Vagina (tissue), 2 donors: ENCODE results near the gene MEIKIN. TPM values are rescaled to one million over a fixed set of nuclear protein-coding genes. Genes with fewer than 3 reads are reported as not detected.
"Not testable (repeated sequence)": the region's sequence is repeated elsewhere in the genome, so short reads cannot be mapped to it uniquely, and the experiment has no call there.

Experiments used
- DNase-seq, 2 donors: peaks; one replicate each; pipeline ENCODE4 v3.0.0-alpha.2; 2017; ENCODE audit errors: extremely low spot score in 2 of 2
- H3K27ac ChIP-seq: fragments of 200-600 bp; sonication (generic); one replicate; pipeline ENCODE4 v1.5.1; 2019
- H3K27me3 ChIP-seq: fragments of 200-600 bp; sonication (generic); one replicate; pipeline ENCODE4 v1.5.1; 2019
- H3K36me3 ChIP-seq, 2 donors: fragments of 200-600 bp; sonication (generic); one replicate each; pipeline ENCODE4 v1.5.1; 2017 to 2019
- H3K4me1 ChIP-seq: fragments of 200-600 bp; sonication (generic); one replicate; pipeline ENCODE4 v1.5.1; 2019
- H3K4me3 ChIP-seq, 2 donors: fragments of 200-600 bp; sonication (generic); 1 replicate in 1 of 2; 2 replicates in 1 of 2; pipeline ENCODE4 v1.5.1; 2016 to 2019
- H3K9me3 ChIP-seq: fragments of 200-600 bp; sonication (generic); one replicate; pipeline ENCODE4 v1.5.1; 2019
- POLR2A ChIP-seq, 2 donors: fragments of 450-650 bp; IDR thresholded peaks; one replicate each; pipeline ENCODE4 v1.6.1; 2017; ENCODE audit warnings: antibody characterized with exemption in 2 of 2, mild to moderate bottlenecking in 2 of 2, moderate library complexity in 2 of 2
- POLR2AphosphoS5 ChIP-seq, 2 donors: sonication (generic); formaldehyde crosslinking; IDR thresholded peaks; one replicate each; pipeline ENCODE4 v1.9.0; 2017; ENCODE audit warnings: antibody characterized with exemption in 2 of 2, mild to moderate bottlenecking in 2 of 2, low read depth in 1 of 2; ENCODE audit not compliant: insufficient read depth in 1 of 2
- intact Hi-C: fragments of 100-400 bp; cut with DNase I; formaldehyde crosslinking; loops from one replicate; pipeline ENCODE4 v1.15.1; 2023
- total RNA-seq: library from RNA; depleted of rRNA; stranded (reverse); fragments of >200 nt; gene quantifications from one replicate; pipeline ENCODE4 v1.2.3, GENCODE V29; 2016
- TF ChIP-seq, protein P1 (sequence below), 3 experiments: fragments of 450-650 bp in 2 of 3; fragments of 200-600 bp in 1 of 3; sonication (generic) in 1 of 3; IDR thresholded peaks; one replicate each; pipeline ENCODE4 v1.5.1; 2017 to 2019; ENCODE audit warnings: antibody characterized with exemption in 3 of 3, mild to moderate bottlenecking in 2 of 3, moderate library complexity in 2 of 3

MEIKIN gene
- total RNA-seq, 1 donor from 2014 or later: not detected

GRCh38 chr5:131846536-131846935 lies 98.9 kb downstream of the MEIKIN start:
- Histone ChIP-seq H3K4me3 (no peak overlapping the region), H3K27ac (no peak overlapping the region), H3K9me3 (peaks cover 7% of the 10 kb centered on the region), H3K4me1 (no peaks in the 10 kb centered on the region), H3K27me3 (no peaks in the 10 kb centered on the region), H3K36me3 (no peaks in the 10 kb centered on the region)
- DNase-seq: no peak
- TF ChIP-seq POLR2A (IDR thresholded peaks at IDR 0.05) (no peak), POLR2AphosphoS5 (IDR thresholded peaks at IDR 0.05; ENCODE audit: insufficient read depth in 1 of 2, low read depth in 1 of 2) (no peak)
- intact Hi-C loops: no loop called here

- no peaks in the 10 kb centered on the region for H3K36me3 ChIP-seq
- no peak for TF ChIP-seq POLR2AphosphoS5 (IDR thresholded peaks at IDR 0.05; ENCODE audit: insufficient read depth in 1 of 2, low read depth in 1 of 2)
- TF ChIP-seq, protein P1, sequence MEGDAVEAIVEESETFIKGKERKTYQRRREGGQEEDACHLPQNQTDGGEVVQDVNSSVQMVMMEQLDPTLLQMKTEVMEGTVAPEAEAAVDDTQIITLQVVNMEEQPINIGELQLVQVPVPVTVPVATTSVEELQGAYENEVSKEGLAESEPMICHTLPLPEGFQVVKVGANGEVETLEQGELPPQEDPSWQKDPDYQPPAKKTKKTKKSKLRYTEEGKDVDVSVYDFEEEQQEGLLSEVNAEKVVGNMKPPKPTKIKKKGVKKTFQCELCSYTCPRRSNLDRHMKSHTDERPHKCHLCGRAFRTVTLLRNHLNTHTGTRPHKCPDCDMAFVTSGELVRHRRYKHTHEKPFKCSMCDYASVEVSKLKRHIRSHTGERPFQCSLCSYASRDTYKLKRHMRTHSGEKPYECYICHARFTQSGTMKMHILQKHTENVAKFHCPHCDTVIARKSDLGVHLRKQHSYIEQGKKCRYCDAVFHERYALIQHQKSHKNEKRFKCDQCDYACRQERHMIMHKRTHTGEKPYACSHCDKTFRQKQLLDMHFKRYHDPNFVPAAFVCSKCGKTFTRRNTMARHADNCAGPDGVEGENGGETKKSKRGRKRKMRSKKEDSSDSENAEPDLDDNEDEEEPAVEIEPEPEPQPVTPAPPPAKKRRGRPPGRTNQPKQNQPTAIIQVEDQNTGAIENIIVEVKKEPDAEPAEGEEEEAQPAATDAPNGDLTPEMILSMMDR (IDR thresholded peaks at IDR 0.05): no peak
- no peak for TF ChIP-seq POLR2A (IDR thresholded peaks at IDR 0.05)
- no peak overlapping the region for H3K27ac ChIP-seq
- H3K27me3 ChIP-seq: no peaks in the 10 kb centered on the region
- H3K9me3 ChIP-seq: peaks cover 7% of the 10 kb centered on the region
- no peaks in the 10 kb centered on the region for H3K4me1 ChIP-seq
- intact Hi-C loops: no loop called here
- DNase-seq: no peak
- no peak overlapping the region for H3K4me3 ChIP-seq
These were observed 99.6 kb downstream of the MEIKIN start for GRCh38 chr5:131845828-131846227.

DNA sequence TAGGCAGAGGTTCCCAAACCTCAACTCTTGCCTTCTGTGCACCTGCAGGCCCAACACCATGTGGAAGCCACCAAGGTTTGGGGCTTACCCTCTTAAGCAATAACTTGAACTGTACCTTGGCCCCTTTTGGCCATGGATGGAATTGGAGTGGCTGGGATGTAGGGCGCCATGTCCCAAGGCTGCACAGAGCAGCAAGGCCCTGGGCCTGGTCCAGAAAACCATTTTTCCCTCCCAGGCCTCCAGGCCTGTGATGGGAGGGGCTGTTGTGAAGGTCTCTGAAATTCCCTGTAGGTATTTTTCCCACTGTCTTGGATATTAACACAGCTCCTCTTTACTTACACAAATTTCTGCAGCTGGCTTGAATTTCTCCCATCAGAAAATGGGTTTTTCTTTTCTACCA lies 102.5 kb downstream of the MEIKIN start:
- intact Hi-C loops, H3K36me3 ChIP-seq, H3K4me1 ChIP-seq, H3K4me3 ChIP-seq, DNase-seq, H3K27me3 ChIP-seq, H3K9me3 ChIP-seq, H3K27ac ChIP-seq: not testable (repeated sequence)

DNA sequence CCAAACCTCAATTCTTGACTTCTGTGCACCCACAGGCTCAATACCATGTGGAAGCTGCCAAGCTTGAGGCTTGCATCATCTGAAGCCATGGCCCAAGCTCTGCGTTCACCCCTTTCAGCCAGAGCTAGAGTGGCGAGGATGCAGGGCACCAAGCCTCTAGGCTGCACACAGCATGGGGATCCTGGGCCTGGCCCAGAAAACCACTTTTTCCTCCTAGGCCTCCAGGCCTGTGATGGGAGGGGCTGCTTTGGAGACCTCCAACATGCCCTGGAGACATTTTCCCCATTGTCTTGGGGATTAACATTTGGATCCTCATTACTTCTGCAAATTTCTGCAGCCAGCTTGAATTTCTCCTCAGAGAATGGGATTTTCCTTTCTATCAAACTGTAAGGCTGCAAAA lies 112.8 kb downstream of the MEIKIN start:
- H3K4me3 ChIP-seq, H3K4me1 ChIP-seq, intact Hi-C loops, H3K27ac ChIP-seq, H3K36me3 ChIP-seq, H3K27me3 ChIP-seq, DNase-seq, H3K9me3 ChIP-seq: not testable (repeated sequence)

DNA sequence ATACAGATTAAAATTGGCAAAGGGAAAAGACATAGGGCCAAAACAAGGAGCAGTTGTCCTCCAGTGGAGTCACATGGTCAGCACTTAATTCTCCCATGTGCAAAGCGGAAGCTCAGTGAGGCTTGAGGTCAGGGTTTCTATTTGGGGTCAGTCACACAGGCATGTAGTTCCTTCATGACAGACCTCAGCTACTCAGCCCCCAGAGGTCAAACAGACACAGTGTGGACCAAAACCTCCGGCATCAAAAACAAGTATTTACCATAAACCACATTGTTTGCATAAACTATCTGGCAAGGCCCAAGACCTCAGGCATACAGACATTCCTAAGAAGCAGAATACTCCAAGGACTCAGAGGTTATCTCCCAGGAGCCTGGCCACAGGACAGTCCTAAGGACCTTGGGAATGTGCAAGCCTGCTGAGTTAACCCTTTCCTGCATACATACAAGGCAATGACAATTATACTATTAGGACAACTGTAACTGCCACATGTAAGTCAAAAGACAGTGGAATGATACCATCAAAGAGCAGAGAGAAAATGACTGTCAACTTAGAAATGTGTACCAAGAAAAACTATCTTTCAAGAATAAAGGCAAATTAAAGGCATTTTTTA lies 120.0 kb downstream of the MEIKIN start:
- TF ChIP-seq POLR2A (IDR thresholded peaks at IDR 0.05) (no peak), POLR2AphosphoS5 (IDR thresholded peaks at IDR 0.05; ENCODE audit: insufficient read depth in 1 of 2, low read depth in 1 of 2) (no peak)
- TF ChIP-seq, protein P1 (IDR thresholded peaks at IDR 0.05): no peak
- intact Hi-C loops: no loop called here

DNA sequence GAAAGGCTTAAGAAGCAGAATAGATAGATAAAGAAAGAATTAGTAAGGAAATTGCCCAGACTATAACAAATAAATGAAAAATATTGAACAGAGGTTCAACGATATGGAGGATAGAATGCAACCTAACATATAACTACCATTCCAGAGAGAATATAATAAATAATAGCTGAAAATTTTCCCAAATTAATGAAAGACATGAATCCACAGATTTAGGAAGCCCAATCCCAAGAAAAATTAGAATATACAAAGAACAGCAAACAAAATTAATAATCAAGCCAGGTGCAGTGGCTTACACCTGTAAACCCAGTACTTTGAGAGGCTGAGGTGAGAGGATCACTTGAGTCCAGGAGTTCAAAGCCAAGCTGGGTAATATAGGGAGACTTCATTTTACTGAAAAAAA lies 120.8 kb downstream of the MEIKIN start:
- Histone ChIP-seq H3K9me3 (no peaks in the 10 kb centered on the region), H3K27me3 (no peaks in the 10 kb centered on the region), H3K27ac (no peak overlapping the region), H3K36me3 (no peaks in the 10 kb centered on the region), H3K4me1 (no peaks in the 10 kb centered on the region), H3K4me3 (no peak overlapping the region)
- no peak for DNase-seq
- no peak for TF ChIP-seq POLR2AphosphoS5 (IDR thresholded peaks at IDR 0.05; ENCODE audit: insufficient read depth in 1 of 2, low read depth in 1 of 2)
- TF ChIP-seq, protein P1 (IDR thresholded peaks at IDR 0.05): no peak
- intact Hi-C loops: no loop called here

More for the DNA sequence above, 120.0 kb downstream of the MEIKIN start:
- H3K27ac ChIP-seq: no peak overlapping the region
- H3K27me3 ChIP-seq: no peaks in the 10 kb centered on the region
- no peaks in the 10 kb centered on the region for H3K4me1 ChIP-seq
- DNase-seq: no peak
- no peak overlapping the region for H3K4me3 ChIP-seq
- H3K9me3 ChIP-seq: no peaks in the 10 kb centered on the region
- H3K36me3 ChIP-seq: no peaks in the 10 kb centered on the region
